ENCODE measurements around the gene TMEM242.

The TMEM242 gene

DNA sequence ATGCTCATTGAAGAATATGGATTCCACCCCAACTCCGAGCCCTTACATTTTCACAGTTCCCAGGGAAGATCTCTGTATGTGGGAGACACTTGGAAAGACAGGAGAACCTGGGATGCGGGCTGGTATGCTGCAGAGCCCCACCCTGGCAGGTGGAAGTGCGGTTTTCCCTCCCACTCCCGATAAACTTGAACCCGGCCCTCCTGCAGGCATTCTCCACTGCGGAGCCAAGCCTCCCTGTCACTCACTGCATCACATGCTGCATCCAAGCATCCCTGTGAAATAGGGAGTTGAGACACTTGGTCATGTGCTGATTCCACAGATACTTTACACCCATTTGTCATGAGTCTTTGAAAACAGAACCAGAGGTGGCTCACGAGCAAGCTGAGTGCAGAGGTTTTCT, 35.4 kb downstream of the TMEM242 start:
- no peak for TF ChIP-seq RARB (CRISPR knock-in tag; IDR thresholded peaks at IDR 0.05)
- no peak for TF ChIP-seq BACH2 (CRISPR knock-in tag; IDR thresholded peaks at IDR 0.05; ENCODE audit: borderline replicate concordance)
- TF ChIP-seq, protein P1, sequence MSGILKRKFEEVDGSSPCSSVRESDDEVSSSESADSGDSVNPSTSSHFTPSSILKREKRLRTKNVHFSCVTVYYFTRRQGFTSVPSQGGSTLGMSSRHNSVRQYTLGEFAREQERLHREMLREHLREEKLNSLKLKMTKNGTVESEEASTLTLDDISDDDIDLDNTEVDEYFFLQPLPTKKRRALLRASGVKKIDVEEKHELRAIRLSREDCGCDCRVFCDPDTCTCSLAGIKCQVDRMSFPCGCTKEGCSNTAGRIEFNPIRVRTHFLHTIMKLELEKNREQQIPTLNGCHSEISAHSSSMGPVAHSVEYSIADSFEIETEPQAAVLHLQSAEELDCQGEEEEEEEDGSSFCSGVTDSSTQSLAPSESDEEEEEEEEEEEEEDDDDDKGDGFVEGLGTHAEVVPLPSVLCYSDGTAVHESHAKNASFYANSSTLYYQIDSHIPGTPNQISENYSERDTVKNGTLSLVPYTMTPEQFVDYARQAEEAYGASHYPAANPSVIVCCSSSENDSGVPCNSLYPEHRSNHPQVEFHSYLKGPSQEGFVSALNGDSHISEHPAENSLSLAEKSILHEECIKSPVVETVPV (CRISPR knock-in tag; IDR thresholded peaks at IDR 0.05): no peak
- TF ChIP-seq ZFP30 (CRISPR knock-in tag; IDR thresholded peaks at IDR 0.05): no peak
- TF ChIP-seq GLIS3 (CRISPR knock-in tag; IDR thresholded peaks at IDR 0.05): no peak
- TF ChIP-seq ISL1 (CRISPR knock-in tag; IDR thresholded peaks at IDR 0.05): no peak
- TF ChIP-seq, protein P2, sequence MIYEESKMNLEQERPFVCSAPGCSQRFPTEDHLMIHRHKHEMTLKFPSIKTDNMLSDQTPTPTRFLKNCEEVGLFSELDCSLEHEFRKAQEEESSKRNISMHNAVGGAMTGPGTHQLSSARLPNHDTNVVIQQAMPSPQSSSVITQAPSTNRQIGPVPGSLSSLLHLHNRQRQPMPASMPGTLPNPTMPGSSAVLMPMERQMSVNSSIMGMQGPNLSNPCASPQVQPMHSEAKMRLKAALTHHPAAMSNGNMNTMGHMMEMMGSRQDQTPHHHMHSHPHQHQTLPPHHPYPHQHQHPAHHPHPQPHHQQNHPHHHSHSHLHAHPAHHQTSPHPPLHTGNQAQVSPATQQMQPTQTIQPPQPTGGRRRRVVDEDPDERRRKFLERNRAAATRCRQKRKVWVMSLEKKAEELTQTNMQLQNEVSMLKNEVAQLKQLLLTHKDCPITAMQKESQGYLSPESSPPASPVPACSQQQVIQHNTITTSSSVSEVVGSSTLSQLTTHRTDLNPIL (CRISPR knock-in tag; IDR thresholded peaks at IDR 0.05; ENCODE audit: low read depth): no peak
- no peak for TF ChIP-seq CSDC2 (CRISPR knock-in tag; IDR thresholded peaks at IDR 0.05)
- TF ChIP-seq OSR1 (CRISPR knock-in tag; IDR thresholded peaks at IDR 0.05): no peak
- no peak for TF ChIP-seq ARNTL (CRISPR knock-in tag; IDR thresholded peaks at IDR 0.05; ENCODE audit: borderline replicate concordance, low read depth)
- no peak for TF ChIP-seq TCF4 (CRISPR knock-in tag; IDR thresholded peaks at IDR 0.05; ENCODE audit: borderline replicate concordance)
- TF ChIP-seq PPARA (CRISPR knock-in tag; IDR thresholded peaks at IDR 0.05; ENCODE audit: borderline replicate concordance): no peak
- TF ChIP-seq ESRRG (CRISPR knock-in tag; IDR thresholded peaks at IDR 0.05): no peak
- TF ChIP-seq ZNF8 (CRISPR knock-in tag; IDR thresholded peaks at IDR 0.05): no peak
- no peak for TF ChIP-seq TOX (CRISPR knock-in tag; IDR thresholded peaks at IDR 0.05; ENCODE audit: borderline replicate concordance)
- no peak for TF ChIP-seq TSHZ2 (CRISPR knock-in tag; IDR thresholded peaks at IDR 0.05)
- TF ChIP-seq SNAI2 (CRISPR knock-in tag; IDR thresholded peaks at IDR 0.05): no peak
- TF ChIP-seq ZC3H10 (CRISPR knock-in tag; IDR thresholded peaks at IDR 0.05): no peak
- TF ChIP-seq ZFP3 (CRISPR knock-in tag; IDR thresholded peaks at IDR 0.05): no peak
- no peak for ATAC-seq

DNA sequence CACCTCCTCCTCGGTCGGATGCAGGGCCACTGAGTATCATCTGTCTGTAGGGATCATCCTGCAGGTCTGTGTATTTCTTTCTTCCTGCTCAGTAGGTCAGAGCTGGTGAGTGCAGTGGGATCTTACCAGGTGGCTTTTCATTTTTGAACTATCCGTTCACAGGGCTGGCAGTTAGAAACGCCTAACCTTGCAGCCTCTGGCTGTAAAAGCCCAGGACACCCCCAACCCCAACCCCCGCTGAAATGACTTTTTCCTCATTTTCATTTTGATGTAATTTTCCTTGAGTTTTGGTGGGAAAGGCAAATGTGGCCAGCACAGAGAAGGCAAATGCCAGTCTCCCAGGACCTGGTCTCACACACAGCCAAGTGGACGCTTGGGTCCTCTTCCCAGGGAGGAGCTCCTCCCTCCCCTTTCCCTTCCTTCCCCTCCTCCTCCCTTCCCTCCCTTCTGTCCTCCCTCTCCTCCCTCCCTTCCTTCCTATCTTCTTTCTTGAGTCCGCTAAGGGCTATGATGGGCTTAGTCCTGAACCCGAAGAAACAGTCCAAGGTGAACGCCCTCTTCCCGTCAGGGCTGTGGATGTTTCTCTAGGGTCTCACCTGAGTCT, 36.0 kb downstream of the TMEM242 start:
- TF ChIP-seq, protein P3, sequence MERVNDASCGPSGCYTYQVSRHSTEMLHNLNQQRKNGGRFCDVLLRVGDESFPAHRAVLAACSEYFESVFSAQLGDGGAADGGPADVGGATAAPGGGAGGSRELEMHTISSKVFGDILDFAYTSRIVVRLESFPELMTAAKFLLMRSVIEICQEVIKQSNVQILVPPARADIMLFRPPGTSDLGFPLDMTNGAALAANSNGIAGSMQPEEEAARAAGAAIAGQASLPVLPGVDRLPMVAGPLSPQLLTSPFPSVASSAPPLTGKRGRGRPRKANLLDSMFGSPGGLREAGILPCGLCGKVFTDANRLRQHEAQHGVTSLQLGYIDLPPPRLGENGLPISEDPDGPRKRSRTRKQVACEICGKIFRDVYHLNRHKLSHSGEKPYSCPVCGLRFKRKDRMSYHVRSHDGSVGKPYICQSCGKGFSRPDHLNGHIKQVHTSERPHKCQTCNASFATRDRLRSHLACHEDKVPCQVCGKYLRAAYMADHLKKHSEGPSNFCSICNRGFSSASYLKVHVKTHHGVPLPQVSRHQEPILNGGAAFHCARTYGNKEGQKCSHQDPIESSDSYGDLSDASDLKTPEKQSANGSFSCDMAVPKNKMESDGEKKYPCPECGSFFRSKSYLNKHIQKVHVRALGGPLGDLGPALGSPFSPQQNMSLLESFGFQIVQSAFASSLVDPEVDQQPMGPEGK (CRISPR knock-in tag; IDR thresholded peaks at IDR 0.05; ENCODE audit: borderline replicate concordance): no peak
- ATAC-seq: no peak

DNA sequence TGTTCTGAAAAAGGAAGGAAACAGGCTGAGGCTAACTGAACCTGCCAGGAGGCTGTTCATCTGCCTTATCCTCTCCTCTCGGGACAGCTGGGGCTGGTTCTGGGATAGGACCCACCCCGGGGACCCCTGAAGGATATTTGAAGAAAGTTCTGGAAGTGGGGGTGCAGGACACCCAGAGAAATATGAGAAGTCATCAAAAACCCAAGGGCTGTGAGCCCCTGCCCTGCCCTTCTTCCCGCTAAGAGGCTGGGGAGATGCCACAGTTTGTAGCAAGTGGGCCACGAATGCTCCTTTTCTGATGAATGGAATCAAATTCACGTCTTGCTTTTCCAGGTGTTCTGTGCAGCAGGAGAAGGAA, 37.9 kb downstream of the TMEM242 start:
- TF ChIP-seq ZNF70 (CRISPR knock-in tag; IDR thresholded peaks at IDR 0.05): no peak
- TF ChIP-seq SNAI2 (CRISPR knock-in tag; IDR thresholded peaks at IDR 0.05): no peak
- TF ChIP-seq ZNF565 (CRISPR knock-in tag; conservative IDR thresholded peaks at IDR 0.05; ENCODE audit: low read depth): no peak
- TF ChIP-seq ARNTL (CRISPR knock-in tag; IDR thresholded peaks at IDR 0.05; ENCODE audit: borderline replicate concordance, low read depth): no peak
- no peak for TF ChIP-seq TOX (CRISPR knock-in tag; IDR thresholded peaks at IDR 0.05; ENCODE audit: borderline replicate concordance)
- TF ChIP-seq, protein P2 (CRISPR knock-in tag; IDR thresholded peaks at IDR 0.05; ENCODE audit: low read depth): no peak
- TF ChIP-seq, protein P1 (CRISPR knock-in tag; IDR thresholded peaks at IDR 0.05): no peak
- no peak for TF ChIP-seq ZFP3 (CRISPR knock-in tag; IDR thresholded peaks at IDR 0.05)
- TF ChIP-seq, protein P3 (CRISPR knock-in tag; IDR thresholded peaks at IDR 0.05; ENCODE audit: borderline replicate concordance): no peak
- no peak for TF ChIP-seq ZNF8 (CRISPR knock-in tag; IDR thresholded peaks at IDR 0.05)
- TF ChIP-seq PPARA (CRISPR knock-in tag; IDR thresholded peaks at IDR 0.05; ENCODE audit: borderline replicate concordance): no peak
- TF ChIP-seq POU6F1 (CRISPR knock-in tag; IDR thresholded peaks at IDR 0.05; ENCODE audit: borderline replicate concordance, low read depth): no peak
- no peak for TF ChIP-seq GLIS3 (CRISPR knock-in tag; IDR thresholded peaks at IDR 0.05)
- no peak for TF ChIP-seq ESRRG (CRISPR knock-in tag; IDR thresholded peaks at IDR 0.05)
- TF ChIP-seq ZC3H10 (CRISPR knock-in tag; IDR thresholded peaks at IDR 0.05): no peak
- no peak for TF ChIP-seq OSR1 (CRISPR knock-in tag; IDR thresholded peaks at IDR 0.05)
- no peak for TF ChIP-seq ZFP30 (CRISPR knock-in tag; IDR thresholded peaks at IDR 0.05)
- TF ChIP-seq RARB (CRISPR knock-in tag; IDR thresholded peaks at IDR 0.05): no peak
- ATAC-seq: no peak
